Gastroesophageal sphincter (tissue), 4 donors: ENCODE results near the gene AIG1. TPM values are rescaled to one million over a fixed set of nuclear protein-coding genes. Genes with fewer than 3 reads are reported as not detected.

Experiments
- ATAC-seq: fragments of 150-250 bp; one replicate; pipeline ENCODE4 v1.9.1; 2016; ENCODE audit warnings: mild to moderate bottlenecking, moderate library complexity
- H3K27ac ChIP-seq, 4 donors: fragments of 200-600 bp; sonication (generic) in 3 of 4; 1 replicate in 3 of 4; 2 replicates in 1 of 4; pipeline ENCODE4 v1.5.1; 2016 to 2019
- H3K27me3 ChIP-seq: fragments of 200-600 bp; sonication (generic); one replicate; pipeline ENCODE4 v1.5.1; 2019
- H3K36me3 ChIP-seq, 2 donors: fragments of 200-600 bp; sonication (generic); one replicate each; pipeline ENCODE4 v1.5.1; 2019; ENCODE audit warnings: control low read depth in 1 of 2
- H3K4me1 ChIP-seq, 3 donors: fragments of 200-600 bp; sonication (generic); 1 replicate in 2 of 3; 2 replicates in 1 of 3; pipeline ENCODE4 v1.5.1; 2016 to 2019; ENCODE audit warnings: control low read depth in 2 of 3
- H3K4me3 ChIP-seq, 2 donors: fragments of 200-600 bp; sonication (generic); one replicate each; pipeline ENCODE4 v1.5.1; 2019; ENCODE audit warnings: mild to moderate bottlenecking in 1 of 2, moderate library complexity in 1 of 2
- H3K9me3 ChIP-seq, 3 donors: fragments of 200-600 bp; sonication (generic); one replicate each; pipeline ENCODE4 v1.5.1; 2017 to 2019; ENCODE audit warnings: control low read depth in 2 of 3
- CTCF ChIP-seq, 4 experiments: fragments of 200-600 bp in 2 of 4; fragments of 450-650 bp in 2 of 4; sonication (generic) in 1 of 4; IDR thresholded peaks; one replicate each; pipeline ENCODE4 v1.5.1; 2017 to 2019; ENCODE audit warnings: antibody characterized with exemption in 4 of 4, mild to moderate bottlenecking in 2 of 4, moderate library complexity in 2 of 4
- EP300 ChIP-seq: sonication (generic); formaldehyde crosslinking; IDR thresholded peaks from one replicate; pipeline ENCODE4 v1.6.1; 2017; ENCODE audit warnings: antibody characterized with exemption, mild to moderate bottlenecking
- POLR2A ChIP-seq, 2 donors: fragments of 450-650 bp; IDR thresholded peaks; one replicate each; pipeline ENCODE4 v1.6.1; 2017; ENCODE audit warnings: antibody characterized with exemption in 2 of 2, mild to moderate bottlenecking in 2 of 2, moderate library complexity in 1 of 2
- POLR2AphosphoS5 ChIP-seq: sonication (generic); formaldehyde crosslinking; IDR thresholded peaks from one replicate; pipeline ENCODE4 v1.6.1; 2017; ENCODE audit warnings: antibody characterized with exemption
- WGBS, 2 donors: methylation state at CpG; one replicate each; pipeline ENCODE4 v1.1.5; 2018; ENCODE audit warnings: low coverage in 1 of 2; 5-methylcytosine and 5-hydroxymethylcytosine counted together
- total RNA-seq, 4 donors: library from RNA; depleted of rRNA; stranded (reverse); fragments of >200 nt; gene quantifications; one replicate each; pipeline ENCODE4 v1.1.0, GENCODE V29; 2016

AIG1 gene
- total RNA-seq, 4 donors from 2014 or later: 24.0 to 42.0 (median 31.5) TPM

DNA sequence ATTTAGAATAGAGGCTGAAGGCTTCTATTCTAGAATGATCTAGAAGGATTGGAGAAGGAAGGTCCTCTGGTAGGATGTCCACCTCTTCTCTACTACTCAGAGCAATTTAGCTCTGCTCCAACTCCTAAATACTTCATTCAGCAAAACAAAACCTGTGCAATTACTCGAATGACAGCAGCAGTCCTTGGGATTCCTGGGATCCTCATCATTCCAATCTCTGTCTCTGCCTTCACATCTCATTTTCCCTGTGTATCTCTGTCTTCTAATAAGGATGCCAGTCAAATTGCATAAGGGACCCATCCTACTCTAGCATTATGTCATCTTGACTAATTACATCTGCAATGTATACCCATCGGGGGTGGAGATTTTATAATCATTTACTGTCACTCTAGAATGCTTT, 5.5 kb upstream of the AIG1 start:
- ATAC-seq: no peak
- Histone ChIP-seq H3K4me3 (no peak overlapping the region), H3K9me3 (no peaks in the 10 kb centered on the region), H3K36me3 (no peaks in the 10 kb centered on the region), H3K27ac (no peak overlapping the region), H3K4me1 (peaks cover 0 to 20% (median 0%) of the 10 kb centered on the region in 3 donors), H3K27me3 (no peaks in the 10 kb centered on the region)
- WGBS, 2 donors: 66 to 91% methylated on average over 2 of the region's 2 CpGs
- no peak for TF ChIP-seq EP300
- no peak for TF ChIP-seq POLR2A (IDR thresholded peaks at IDR 0.05)
- no peak for TF ChIP-seq CTCF (IDR thresholded peaks at IDR 0.05)

DNA sequence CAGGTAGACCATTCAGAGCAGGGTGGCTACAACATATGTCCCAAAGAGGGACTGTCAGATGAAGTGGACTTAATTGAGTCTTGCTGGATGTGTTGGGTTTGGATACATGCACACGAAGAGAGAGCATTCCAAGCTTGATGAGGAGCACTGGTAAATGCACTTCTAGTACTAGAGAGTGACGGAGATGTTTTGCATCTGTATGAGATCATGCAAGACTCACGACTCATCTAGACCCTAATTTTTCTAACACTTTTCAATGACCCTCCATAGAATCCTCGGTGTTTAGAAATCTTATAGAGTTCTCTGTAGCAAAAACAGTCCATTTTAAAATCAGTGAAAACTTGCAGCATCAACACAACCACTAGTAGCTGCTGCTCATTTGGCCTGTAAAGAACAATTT, 4.8 kb upstream of the AIG1 start:
- Histone ChIP-seq H3K27me3 (no peaks in the 10 kb centered on the region), H3K9me3 (no peaks in the 10 kb centered on the region), H3K4me3 (no peak overlapping the region), H3K4me1 (peaks cover 0 to 20% (median 0%) of the 10 kb centered on the region in 3 donors), H3K27ac (no peak overlapping the region), H3K36me3 (no peaks in the 10 kb centered on the region)
- 69 to 81% methylated on average over 3 to 4 of the region's 4 CpGs for WGBS, 2 donors
- ATAC-seq: no peak
- no peak for TF ChIP-seq POLR2A (IDR thresholded peaks at IDR 0.05)
- TF ChIP-seq EP300: no peak
- TF ChIP-seq POLR2AphosphoS5: no peak
- TF ChIP-seq CTCF (IDR thresholded peaks at IDR 0.05): no peak

DNA sequence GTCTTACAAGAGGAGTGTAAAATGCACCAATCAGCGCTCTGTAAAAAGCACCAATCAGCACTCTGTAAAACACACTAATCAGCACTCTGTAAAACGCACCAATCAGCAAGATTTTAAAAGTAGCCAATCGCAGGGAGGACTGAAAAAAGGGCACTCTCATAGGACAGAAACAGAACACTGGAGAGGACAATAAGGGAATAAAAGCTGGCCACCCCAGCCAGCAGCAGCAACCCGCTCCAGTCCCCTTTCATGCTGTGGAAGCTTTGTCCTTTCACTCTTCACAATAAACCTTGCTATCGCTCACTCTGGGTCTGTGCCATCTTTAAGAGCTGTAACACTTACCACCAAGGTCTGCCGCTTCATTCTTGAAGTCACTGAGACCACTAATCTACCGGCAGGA, 1.7 kb upstream of the AIG1 start:
- WGBS, 2 donors: 90 to 100% methylated on average over 4 to 7 of the region's 7 CpGs
- no peaks in the 10 kb centered on the region for H3K27me3 ChIP-seq
- no peaks in the 10 kb centered on the region for H3K9me3 ChIP-seq
- no peaks in the 10 kb centered on the region for H3K36me3 ChIP-seq
- no peak overlapping the region for H3K4me3 ChIP-seq
- H3K27ac ChIP-seq: peak overlapping the region in 2 of 4 donors; percentile 90 to 91
- ATAC-seq: no peak
- peaks cover 3 to 24% (median 6%) of the 10 kb centered on the region in 3 donors for H3K4me1 ChIP-seq
- TF ChIP-seq POLR2A (IDR thresholded peaks at IDR 0.05) (no peak), CTCF (IDR thresholded peaks at IDR 0.05) (no peak), EP300 (no peak), POLR2AphosphoS5 (no peak)

DNA sequence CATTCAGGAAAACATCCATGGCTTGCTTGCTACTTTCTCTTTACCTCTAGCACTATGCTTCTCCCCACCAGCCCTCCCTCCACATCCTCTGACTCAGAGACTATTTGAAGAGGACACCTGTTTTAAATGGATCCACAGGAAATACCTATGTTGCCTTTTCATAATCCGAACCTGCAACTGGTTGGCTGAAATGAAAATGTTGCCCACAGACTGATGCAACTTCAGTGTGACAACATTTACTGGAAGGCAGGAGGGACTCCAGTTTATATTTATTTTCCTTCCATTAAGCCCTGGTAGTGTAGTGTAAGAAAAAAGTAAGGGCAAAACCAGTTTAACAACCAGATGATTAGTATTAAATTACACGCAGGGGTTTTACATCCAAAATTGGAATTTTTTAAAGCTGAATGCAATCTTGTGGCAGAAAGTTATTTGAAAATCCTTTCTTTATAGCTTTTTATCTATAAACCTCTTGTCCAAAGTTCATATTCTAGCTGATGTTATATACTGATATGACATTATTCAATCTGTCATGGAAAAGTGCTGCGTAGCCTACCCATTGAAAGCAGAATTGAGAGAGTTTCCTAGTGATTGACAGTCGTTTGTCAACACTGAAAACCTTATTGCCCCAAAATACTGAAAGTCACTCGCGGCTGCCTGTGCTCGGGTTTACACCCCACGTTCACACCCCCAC, 881 bp upstream of the AIG1 start:
- Histone ChIP-seq H3K27me3 (no peaks in the 10 kb centered on the region), H3K4me1 (peaks cover 3 to 24% (median 6%) of the 10 kb centered on the region in 3 donors), H3K36me3 (no peaks in the 10 kb centered on the region), H3K9me3 (no peaks in the 10 kb centered on the region), H3K27ac (peak overlapping the region; percentile 89 to 93 (median 90)), H3K4me3 (peak overlapping the region; percentile 71 to 89)
- ATAC-seq: no peak
- TF ChIP-seq POLR2AphosphoS5 (peak; percentile 64), CTCF (IDR thresholded peaks at IDR 0.05) (no peak), POLR2A (IDR thresholded peaks at IDR 0.05) (no peak), EP300 (no peak)
- 6 to 17% methylated on average over 4 to 6 of the region's 8 CpGs for WGBS, 2 donors

GRCh38 chr6:143060354-143060805, 309 bp upstream of the AIG1 start:
- Histone ChIP-seq H3K4me1 (peaks cover 3 to 24% (median 6%) of the 10 kb centered on the region in 3 donors), H3K9me3 (no peaks in the 10 kb centered on the region), H3K27me3 (no peaks in the 10 kb centered on the region), H3K27ac (peak overlapping the region; percentile 89 to 93 (median 90)), H3K4me3 (peak overlapping the region; percentile 71 to 89), H3K36me3 (no peaks in the 10 kb centered on the region)
- peak; percentile 70 to 81 for TF ChIP-seq POLR2A (IDR thresholded peaks at IDR 0.05)
- TF ChIP-seq CTCF (IDR thresholded peaks at IDR 0.05): peak in 2 of 4 experiments; percentile 14 to 32
- TF ChIP-seq POLR2AphosphoS5: peak; percentile 77
- TF ChIP-seq EP300: peak; percentile 45
- ATAC-seq: peak; percentile 92
- 0% methylated on average over 6 of the region's 52 CpGs; no CpG with 5 or more reads in 1 of the 2 donors for WGBS, 2 donors
